ENCODE results near the gene ANKRD22.
A peak's percentile ranks its signal among the peaks of the same experiment; 100 is the strongest.
"Not testable (repeated sequence)": the region's sequence is repeated elsewhere in the genome, so short reads cannot be mapped to it uniquely, and the experiment has no call there.

ANKRD22 gene

GRCh38 chr10:88875081-88875480 lies 23.4 kb upstream of the ANKRD22 start:
- no peak for DNase-seq

- DNase-seq, result no peak
These were observed 22.6 kb upstream of the ANKRD22 start for GRCh38 chr10:88874281-88874680.

- no peak for DNase-seq
These were observed 22.1 kb upstream of the ANKRD22 start for GRCh38 chr10:88873757-88874156.

GRCh38 chr10:88870089-88870488 lies 18.4 kb upstream of the ANKRD22 start:
- DNase-seq, result no peak

GRCh38 chr10:88866454-88866853 lies 14.8 kb upstream of the ANKRD22 start:
- DNase-seq, result no peak

- no peak for DNase-seq
These were observed 13.7 kb upstream of the ANKRD22 start for GRCh38 chr10:88865281-88865876.

- DNase-seq, result no peak
These were observed 9.4 kb upstream of the ANKRD22 start for GRCh38 chr10:88861036-88861435.

- DNase-seq, result no peak
These were observed 6.8 kb upstream of the ANKRD22 start for GRCh38 chr10:88858491-88858890.

- no peak for DNase-seq
These were observed 6.2 kb upstream of the ANKRD22 start for GRCh38 chr10:88857831-88858230.

- no peak for DNase-seq
These were observed 3.0 kb upstream of the ANKRD22 start for GRCh38 chr10:88854684-88855083.

GRCh38 chr10:88853155-88853881 lies 1.7 kb upstream of the ANKRD22 start:
- no peak for DNase-seq

- DNase-seq, result no peak
These were observed 683 bp upstream of the ANKRD22 start for GRCh38 chr10:88852327-88852726.

GRCh38 chr10:88850712-88851111 lies 932 bp downstream of the ANKRD22 start:
- DNase-seq, result no peak

GRCh38 chr10:88849234-88849633 lies 2.4 kb downstream of the ANKRD22 start:
- no peak for DNase-seq

- DNase-seq, result no peak
These were observed 3.1 kb downstream of the ANKRD22 start for GRCh38 chr10:88848499-88848898.

- DNase-seq, result no peak
These were observed 8.5 kb downstream of the ANKRD22 start for GRCh38 chr10:88843171-88843570.

- DNase-seq, result no peak
These were observed 10.1 kb downstream of the ANKRD22 start for GRCh38 chr10:88841316-88842111.

- DNase-seq, result no peak
These were observed 10.8 kb downstream of the ANKRD22 start for GRCh38 chr10:88840881-88841280.

- no peak for DNase-seq
These were observed 11.5 kb downstream of the ANKRD22 start for GRCh38 chr10:88840104-88840503.

GRCh38 chr10:88838766-88839350 lies 12.8 kb downstream of the ANKRD22 start:
- no peak for DNase-seq

GRCh38 chr10:88837632-88838031 lies 14.0 kb downstream of the ANKRD22 start:
- DNase-seq, result not testable (repeated sequence)

GRCh38 chr10:88835910-88836221 lies 15.8 kb downstream of the ANKRD22 start:
- no peak for DNase-seq

GRCh38 chr10:88835096-88835909 lies 16.3 kb downstream of the ANKRD22 start:
- DNase-seq, result peak; percentile 1
